ENCODE data around the gene OR1I1. TPM values are rescaled to one million over a fixed set of nuclear protein-coding genes. Genes with fewer than 3 reads are reported as not detected.

The OR1I1 gene
- total and polyA plus RNA-seq, 2 donors from 2014 or later, result not detected

DNA sequence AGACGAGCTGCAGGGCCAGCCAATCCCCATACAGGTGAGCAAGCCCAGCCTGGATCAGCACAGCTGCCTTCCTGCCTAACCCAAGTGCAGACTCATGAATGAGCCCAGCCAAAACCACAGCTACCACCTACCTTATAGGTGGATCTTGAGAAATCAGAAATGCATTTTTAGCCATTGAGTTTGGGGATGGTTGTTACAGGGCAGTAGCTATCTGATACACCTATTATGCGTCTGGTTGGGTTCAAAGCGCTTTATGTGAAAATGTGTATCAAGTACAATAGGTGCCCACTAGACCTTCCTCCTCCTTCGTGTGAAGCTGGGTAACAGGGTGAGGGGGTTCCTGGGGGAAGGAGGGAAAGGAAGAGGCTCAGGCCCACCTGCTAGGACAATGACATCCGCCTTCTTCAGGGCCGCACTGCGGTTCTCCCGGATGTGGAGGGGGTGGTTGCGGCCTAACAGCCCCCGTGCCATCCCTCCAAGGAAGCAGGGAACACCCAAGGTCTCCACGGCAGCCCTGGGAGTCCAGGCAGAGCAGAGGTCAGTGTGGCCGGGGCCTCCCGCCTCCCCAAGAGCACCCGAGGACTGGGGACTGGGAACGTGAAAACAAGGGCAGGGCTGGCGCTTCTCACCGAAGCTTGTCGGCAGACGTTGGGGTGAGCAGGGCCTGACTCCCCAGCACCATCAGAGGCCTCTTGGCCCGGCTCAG is 36.9 kb downstream of the OR1I1 start:
- FAIRE-seq (no peak), DNase-seq (no peak)
- no peaks in the 10 kb centered on the region for H3K9me3 ChIP-seq (ENCODE audit: control insufficient read depth in 2 of 3, insufficient read depth in 1 of 3, low read length in 3 of 3)
- H3K27me3 ChIP-seq (ENCODE audit: control insufficient read depth, insufficient read depth, low read length), result no peaks in the 10 kb centered on the region
- TF ChIP-seq, protein P1, sequence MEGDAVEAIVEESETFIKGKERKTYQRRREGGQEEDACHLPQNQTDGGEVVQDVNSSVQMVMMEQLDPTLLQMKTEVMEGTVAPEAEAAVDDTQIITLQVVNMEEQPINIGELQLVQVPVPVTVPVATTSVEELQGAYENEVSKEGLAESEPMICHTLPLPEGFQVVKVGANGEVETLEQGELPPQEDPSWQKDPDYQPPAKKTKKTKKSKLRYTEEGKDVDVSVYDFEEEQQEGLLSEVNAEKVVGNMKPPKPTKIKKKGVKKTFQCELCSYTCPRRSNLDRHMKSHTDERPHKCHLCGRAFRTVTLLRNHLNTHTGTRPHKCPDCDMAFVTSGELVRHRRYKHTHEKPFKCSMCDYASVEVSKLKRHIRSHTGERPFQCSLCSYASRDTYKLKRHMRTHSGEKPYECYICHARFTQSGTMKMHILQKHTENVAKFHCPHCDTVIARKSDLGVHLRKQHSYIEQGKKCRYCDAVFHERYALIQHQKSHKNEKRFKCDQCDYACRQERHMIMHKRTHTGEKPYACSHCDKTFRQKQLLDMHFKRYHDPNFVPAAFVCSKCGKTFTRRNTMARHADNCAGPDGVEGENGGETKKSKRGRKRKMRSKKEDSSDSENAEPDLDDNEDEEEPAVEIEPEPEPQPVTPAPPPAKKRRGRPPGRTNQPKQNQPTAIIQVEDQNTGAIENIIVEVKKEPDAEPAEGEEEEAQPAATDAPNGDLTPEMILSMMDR (IDR thresholded peaks at IDR 0.05; ENCODE audit: borderline replicate concordance, extremely low read depth, insufficient read depth), result no peak
- H3K36me3 ChIP-seq (ENCODE audit: control insufficient read depth in 2 of 3, insufficient read depth in 3 of 3, low read length in 3 of 3), result peaks cover 5 to 58% (median 37%) of the 10 kb centered on the region in 3 donors
- H3K9ac ChIP-seq (ENCODE audit: low read length in 3 of 3), result no peak overlapping the region
- no peak overlapping the region for H3K4me3 ChIP-seq (ENCODE audit: low read length in 3 of 3)
- no peak overlapping the region for H3K27ac ChIP-seq (ENCODE audit: low read depth in 2 of 2, low read length in 2 of 2)
- intact Hi-C loops (cut with DNase I), result no loop called here
- H3K4me1 ChIP-seq (ENCODE audit: control insufficient read depth in 2 of 3, insufficient read depth in 2 of 3, low read depth in 1 of 3, low read length in 3 of 3), result peaks cover 0 to 34% (median 18%) of the 10 kb centered on the region in 3 donors

DNA sequence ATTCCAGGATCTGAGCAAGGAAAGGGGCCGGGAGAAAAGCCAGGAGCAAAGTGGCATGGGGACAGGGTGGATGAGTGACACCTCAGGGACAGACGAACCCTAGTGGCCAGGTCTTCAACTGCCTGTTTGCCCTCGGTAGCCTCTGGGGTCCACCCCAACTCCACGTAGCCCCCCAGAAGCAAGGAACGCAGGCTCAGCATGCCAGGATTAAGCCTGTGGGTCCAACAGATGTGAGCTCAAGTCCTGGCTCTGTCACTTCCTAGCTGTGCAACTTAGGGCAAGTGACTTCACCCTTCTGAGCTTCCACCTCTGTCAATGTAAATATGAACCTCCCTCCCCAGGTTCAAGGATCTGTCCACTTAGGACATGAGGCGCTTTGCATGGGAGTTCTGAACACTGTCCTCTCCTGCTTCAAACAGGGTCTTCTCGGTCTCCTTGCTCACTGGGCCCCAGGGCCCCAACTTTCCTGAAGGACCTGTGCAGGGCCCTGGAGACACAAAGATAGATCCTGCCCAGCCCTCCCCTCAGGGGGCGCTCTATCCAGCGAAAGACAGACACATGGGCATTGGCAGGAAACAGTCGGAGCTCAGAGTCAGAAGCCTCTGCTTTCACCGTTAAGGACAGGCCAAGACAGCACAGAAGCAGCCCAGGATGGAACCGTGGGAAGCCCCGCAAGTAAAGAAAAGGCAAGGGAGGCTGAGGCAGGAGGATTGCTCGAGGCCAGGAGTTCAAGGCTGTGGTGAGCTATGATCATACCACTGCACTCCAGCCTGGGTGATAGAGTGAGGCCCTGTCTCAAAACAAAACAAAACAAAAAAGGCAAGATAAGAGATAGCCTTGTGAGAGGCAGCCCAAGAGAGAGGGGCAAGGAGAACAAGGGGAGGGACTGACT is 38.4 kb downstream of the OR1I1 start:
- no peak overlapping the region for H3K27ac ChIP-seq (ENCODE audit: low read depth in 2 of 2, low read length in 2 of 2)
- H3K36me3 ChIP-seq (ENCODE audit: control insufficient read depth in 2 of 3, insufficient read depth in 3 of 3, low read length in 3 of 3), result peaks cover 5 to 51% (median 29%) of the 10 kb centered on the region in 3 donors
- FAIRE-seq (no peak), DNase-seq (no peak)
- no peaks in the 10 kb centered on the region for H3K9me3 ChIP-seq (ENCODE audit: control insufficient read depth in 2 of 3, insufficient read depth in 1 of 3, low read length in 3 of 3)
- H3K4me1 ChIP-seq (ENCODE audit: control insufficient read depth in 2 of 3, insufficient read depth in 2 of 3, low read depth in 1 of 3, low read length in 3 of 3), result peaks cover 0 to 33% (median 14%) of the 10 kb centered on the region in 3 donors
- no peaks in the 10 kb centered on the region for H3K27me3 ChIP-seq (ENCODE audit: control insufficient read depth, insufficient read depth, low read length)
- TF ChIP-seq, protein P1 (IDR thresholded peaks at IDR 0.05; ENCODE audit: borderline replicate concordance, extremely low read depth, insufficient read depth), result no peak
- intact Hi-C loops (cut with DNase I), result no loop called here
- H3K4me3 ChIP-seq (ENCODE audit: low read length in 3 of 3), result no peak overlapping the region
- H3K9ac ChIP-seq (ENCODE audit: low read length in 3 of 3), result no peak overlapping the region

DNA sequence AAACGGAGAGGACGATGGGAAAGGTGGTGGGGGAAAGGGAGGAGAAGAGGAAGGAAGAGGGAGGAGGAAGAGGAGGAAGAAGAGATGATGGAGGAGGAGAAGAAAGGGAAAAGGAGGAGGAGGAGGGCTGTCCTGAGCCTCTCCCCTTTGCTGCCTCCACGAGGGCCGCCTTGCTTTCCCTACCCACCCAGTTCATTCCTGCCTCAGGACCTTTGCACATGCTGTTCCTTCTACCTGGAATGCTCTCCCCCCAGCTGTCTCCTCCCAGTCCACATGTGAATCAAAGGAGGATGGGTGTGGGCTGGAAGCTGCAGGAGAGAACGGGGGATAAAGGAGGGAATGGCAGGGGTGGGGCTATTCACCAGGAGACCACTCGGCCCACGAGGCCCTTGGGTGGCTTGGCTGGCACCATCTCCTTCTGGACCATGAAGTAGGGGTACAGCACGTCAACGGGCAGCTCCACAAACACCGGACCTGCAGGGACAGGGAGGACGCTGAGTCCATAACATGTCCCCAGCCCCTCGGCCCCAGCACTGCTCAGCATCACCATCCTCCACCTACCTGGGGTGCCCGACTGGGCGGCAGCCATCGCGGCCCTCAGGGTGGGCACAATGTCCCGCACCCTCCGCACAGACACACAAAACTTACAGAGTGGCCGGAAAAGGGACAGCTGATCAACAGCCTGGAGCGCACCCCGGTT is 40.5 kb downstream of the OR1I1 start:
- Histone ChIP-seq H3K4me3 (ENCODE audit: low read length in 3 of 3) (no peak overlapping the region), H3K36me3 (ENCODE audit: control insufficient read depth in 2 of 3, insufficient read depth in 3 of 3, low read length in 3 of 3) (peaks cover 5 to 31% (median 23%) of the 10 kb centered on the region in 3 donors), H3K27me3 (ENCODE audit: control insufficient read depth, insufficient read depth, low read length) (no peaks in the 10 kb centered on the region), H3K9ac (ENCODE audit: low read length in 3 of 3) (no peak overlapping the region), H3K9me3 (ENCODE audit: control insufficient read depth in 2 of 3, insufficient read depth in 1 of 3, low read length in 3 of 3) (no peaks in the 10 kb centered on the region), H3K4me1 (ENCODE audit: control insufficient read depth in 2 of 3, insufficient read depth in 2 of 3, low read depth in 1 of 3, low read length in 3 of 3) (peaks cover 0 to 25% (median 14%) of the 10 kb centered on the region in 3 donors), H3K27ac (ENCODE audit: low read depth in 2 of 2, low read length in 2 of 2) (no peak overlapping the region)
- intact Hi-C loops (cut with DNase I), result no loop called here
- FAIRE-seq, result no peak
- TF ChIP-seq, protein P1 (IDR thresholded peaks at IDR 0.05; ENCODE audit: borderline replicate concordance, extremely low read depth, insufficient read depth), result no peak
- DNase-seq, result no peak
